Ishikawa (cell line): Measurements from ENCODE around the gene NUAK1.

Source experiments
- CEBPB ChIP-seq: IDR thresholded peaks from 2 replicates; pipeline ENCODE4 v1.6.1; 2012
- EP300 ChIP-seq: IDR thresholded peaks from 2 replicates; pipeline ENCODE4 v1.6.1; 2012; ENCODE audit warnings: borderline replicate concordance
- FOXM1 ChIP-seq: IDR thresholded peaks from 2 replicates; pipeline ENCODE4 v1.6.1; 2012; ENCODE audit warnings: low read depth, borderline replicate concordance
- MAX ChIP-seq: IDR thresholded peaks from 2 replicates; pipeline ENCODE4 v1.6.1; 2012
- NFIC ChIP-seq: IDR thresholded peaks from 2 replicates; pipeline ENCODE4 v1.6.1; 2012
- RAD21 ChIP-seq: IDR thresholded peaks from 2 replicates; pipeline ENCODE4 v1.6.1; 2012; ENCODE audit warnings: low read depth
- REST ChIP-seq: IDR thresholded peaks from 2 replicates; pipeline ENCODE4 v1.6.1; 2012; ENCODE audit warnings: low read depth, mild to moderate bottlenecking
- TAF1 ChIP-seq: IDR thresholded peaks from 2 replicates; pipeline ENCODE4 v1.6.1; 2012; ENCODE audit warnings: low read depth, mild to moderate bottlenecking
- TEAD4 ChIP-seq: IDR thresholded peaks from 2 replicates; pipeline ENCODE4 v1.6.1; 2012
- USF1 ChIP-seq: IDR thresholded peaks from 2 replicates; pipeline ENCODE4 v1.6.1; 2012
- ZBTB7A ChIP-seq: IDR thresholded peaks from 2 replicates; pipeline ENCODE4 v1.6.1; 2012; ENCODE audit warnings: low read depth

GRCh38 chr12:106070147-106070546, 68.6 kb downstream of the NUAK1 start:
- TF ChIP-seq TAF1 (no peak), EP300 (no peak), TEAD4 (no peak), RAD21 (no peak), NFIC (no peak), CEBPB (no peak), MAX (no peak), FOXM1 (no peak), USF1 (no peak), ZBTB7A (no peak), REST (no peak)
